Loucy (cell line): ENCODE data around the gene ANK3.

Source experiments
- H2AFZ ChIP-seq: fragments of 200-600 bp; sonication (generic); 2 replicates; pipeline ENCODE4 v1.6.0; 2016; ENCODE audit warnings: antibody characterized with exemption, mild to moderate bottlenecking, low read length, moderate library complexity
- H3F3A ChIP-seq: fragments of 200-600 bp; 2 replicates; pipeline ENCODE4 v1.6.0; 2016; ENCODE audit warnings: antibody characterized with exemption, low read depth, mild to moderate bottlenecking
- H3K27me3 ChIP-seq: fragments of 200-600 bp; sonication (generic); 2 replicates; pipeline ENCODE4 v1.6.1; 2014; ENCODE audit warnings: low read length, mild to moderate bottlenecking; ENCODE audit not compliant: insufficient read depth, poor library complexity, severe bottlenecking
- H3K36me3 ChIP-seq: fragments of 200-600 bp; sonication (generic); 2 replicates; pipeline ENCODE4 v1.6.1; 2016; ENCODE audit warnings: low read length; ENCODE audit not compliant: insufficient read depth
- H3K4me1 ChIP-seq: fragments of 200-600 bp; sonication (generic); 2 replicates; pipeline ENCODE4 v1.5.1; 2014; ENCODE audit warnings: low read length, mild to moderate bottlenecking; ENCODE audit not compliant: insufficient read depth, poor library complexity, severe bottlenecking
- H3K4me2 ChIP-seq: fragments of 200-600 bp; sonication (generic); 2 replicates; pipeline ENCODE4 v1.6.0; 2014; ENCODE audit warnings: antibody characterized with exemption, low read length, low read depth, mild to moderate bottlenecking; ENCODE audit not compliant: poor library complexity, severe bottlenecking
- H3K4me3 ChIP-seq: fragments of 200-600 bp; sonication (generic); 2 replicates; pipeline ENCODE4 v1.5.1; 2014; ENCODE audit warnings: low read length, mild to moderate bottlenecking, mixed read lengths; ENCODE audit not compliant: poor library complexity, severe bottlenecking
- H3K79me2 ChIP-seq: fragments of 200-600 bp; sonication (generic); 2 replicates; pipeline ENCODE4 v1.6.1; 2014; ENCODE audit warnings: low read length; ENCODE audit not compliant: insufficient read depth
- H3K9ac ChIP-seq: fragments of 200-600 bp; sonication (generic); 2 replicates; pipeline ENCODE4 v1.6.0; 2014; ENCODE audit warnings: mild to moderate bottlenecking, low read depth, low read length, moderate library complexity; ENCODE audit not compliant: poor library complexity, severe bottlenecking
- H3K9me2 ChIP-seq: fragments of 200-600 bp; sonication (generic); replicated peaks from 2 replicates; pipeline ENCODE4 v1.6.1; 2016; ENCODE audit warnings: low read depth, low read length, mixed read lengths
- H3K9me3 ChIP-seq: fragments of 200-600 bp; sonication (generic); 2 replicates; pipeline ENCODE4 v1.6.1; 2014; ENCODE audit warnings: mild to moderate bottlenecking, antibody characterized with exemption, low read length, low read depth; ENCODE audit not compliant: insufficient read depth
- H4K20me1 ChIP-seq: fragments of 200-600 bp; sonication (generic); 2 replicates; pipeline ENCODE4 v1.6.0; 2014; ENCODE audit warnings: antibody characterized with exemption, low read length, mild to moderate bottlenecking; ENCODE audit not compliant: insufficient read depth, poor library complexity, severe bottlenecking
- EZH2phosphoT487 ChIP-seq: fragments of 200-600 bp; IDR thresholded peaks from 2 replicates; pipeline ENCODE4 v1.6.1; 2018; ENCODE audit warnings: antibody characterized with exemption, mild to moderate bottlenecking, moderate library complexity, borderline replicate concordance
- TF ChIP-seq, protein P1 (sequence below): fragments of 200-600 bp; sonication (generic); conservative IDR thresholded peaks from 2 replicates; pipeline ENCODE4 v1.5.1; 2014; ENCODE audit warnings: mild to moderate bottlenecking, antibody characterized with exemption, low read length

ANK3 gene

GRCh38 chr10:60142736-60143135 is 246.9 kb downstream of the ANK3 start:
- no peaks in the 10 kb centered on the region for H3K79me2 ChIP-seq
- H3K9me3 ChIP-seq = no peaks in the 10 kb centered on the region

DNA sequence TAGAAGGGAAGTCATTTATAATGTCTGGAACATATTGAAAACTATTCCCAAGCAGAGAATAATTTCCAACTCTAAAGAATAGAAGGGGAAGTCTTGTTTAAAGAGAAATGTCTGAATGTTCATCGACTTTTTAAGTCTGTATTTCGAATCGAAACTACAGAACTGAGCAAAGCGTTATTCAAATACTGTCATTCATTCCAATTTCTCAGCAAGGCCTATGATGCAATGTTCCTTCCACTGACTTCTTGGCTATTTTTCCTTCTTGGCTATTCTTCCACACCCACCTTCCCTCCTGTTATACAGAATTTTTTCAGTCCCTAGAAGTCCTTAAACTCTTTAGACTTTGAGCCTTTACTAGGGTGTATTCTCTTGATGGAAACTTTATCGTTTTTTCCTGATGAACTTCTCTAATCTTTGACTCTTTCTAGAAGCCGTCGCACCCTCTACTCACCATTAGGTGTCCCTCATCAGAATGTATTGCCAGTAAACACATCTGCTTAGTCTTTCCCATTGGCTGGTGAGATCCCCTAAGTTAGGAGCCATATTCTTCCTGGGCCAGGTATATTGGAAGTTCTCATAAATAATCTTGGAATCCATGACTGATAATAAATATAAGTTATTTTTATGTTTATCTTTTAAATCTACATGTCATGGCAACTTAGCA is 247.6 kb downstream of the ANK3 start:
- TF ChIP-seq EZH2phosphoT487 = no peak
- H2AFZ ChIP-seq = no peak overlapping the region
- H3K36me3 ChIP-seq = no peaks in the 10 kb centered on the region
- no peaks in the 10 kb centered on the region for H3F3A ChIP-seq
- no peaks in the 10 kb centered on the region for H3K4me1 ChIP-seq
- H3K9ac ChIP-seq = no peak overlapping the region
- H3K27me3 ChIP-seq = no peaks in the 10 kb centered on the region
- H3K4me3 ChIP-seq = no peak overlapping the region
- H4K20me1 ChIP-seq = no peaks in the 10 kb centered on the region
- no peaks in the 10 kb centered on the region for H3K9me3 ChIP-seq
- H3K9me2 ChIP-seq = no peaks in the 10 kb centered on the region
- no peaks in the 10 kb centered on the region for H3K79me2 ChIP-seq
- no peak overlapping the region for H3K4me2 ChIP-seq

More at GRCh38 chr10:60142736-60143135, 246.9 kb downstream of the ANK3 start:
- H3K27me3 ChIP-seq = no peaks in the 10 kb centered on the region
- H3K36me3 ChIP-seq = no peaks in the 10 kb centered on the region
- H4K20me1 ChIP-seq = no peaks in the 10 kb centered on the region
- H3K4me1 ChIP-seq = no peaks in the 10 kb centered on the region
- H3K9me2 ChIP-seq = no peaks in the 10 kb centered on the region
- no peak for TF ChIP-seq EZH2phosphoT487
- TF ChIP-seq, protein P1, sequence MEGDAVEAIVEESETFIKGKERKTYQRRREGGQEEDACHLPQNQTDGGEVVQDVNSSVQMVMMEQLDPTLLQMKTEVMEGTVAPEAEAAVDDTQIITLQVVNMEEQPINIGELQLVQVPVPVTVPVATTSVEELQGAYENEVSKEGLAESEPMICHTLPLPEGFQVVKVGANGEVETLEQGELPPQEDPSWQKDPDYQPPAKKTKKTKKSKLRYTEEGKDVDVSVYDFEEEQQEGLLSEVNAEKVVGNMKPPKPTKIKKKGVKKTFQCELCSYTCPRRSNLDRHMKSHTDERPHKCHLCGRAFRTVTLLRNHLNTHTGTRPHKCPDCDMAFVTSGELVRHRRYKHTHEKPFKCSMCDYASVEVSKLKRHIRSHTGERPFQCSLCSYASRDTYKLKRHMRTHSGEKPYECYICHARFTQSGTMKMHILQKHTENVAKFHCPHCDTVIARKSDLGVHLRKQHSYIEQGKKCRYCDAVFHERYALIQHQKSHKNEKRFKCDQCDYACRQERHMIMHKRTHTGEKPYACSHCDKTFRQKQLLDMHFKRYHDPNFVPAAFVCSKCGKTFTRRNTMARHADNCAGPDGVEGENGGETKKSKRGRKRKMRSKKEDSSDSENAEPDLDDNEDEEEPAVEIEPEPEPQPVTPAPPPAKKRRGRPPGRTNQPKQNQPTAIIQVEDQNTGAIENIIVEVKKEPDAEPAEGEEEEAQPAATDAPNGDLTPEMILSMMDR = no peak
- H3F3A ChIP-seq = no peaks in the 10 kb centered on the region
- H3K9ac ChIP-seq = no peak overlapping the region
- H3K4me2 ChIP-seq = no peak overlapping the region
- no peak overlapping the region for H2AFZ ChIP-seq
- H3K4me3 ChIP-seq = no peak overlapping the region

GRCh38 chr10:60140651-60141632 is 248.7 kb downstream of the ANK3 start:
- Histone ChIP-seq H3K4me1 (no peaks in the 10 kb centered on the region), H4K20me1 (no peaks in the 10 kb centered on the region), H3K4me2 (no peak overlapping the region), H3K79me2 (no peaks in the 10 kb centered on the region), H3K9me2 (no peaks in the 10 kb centered on the region), H2AFZ (no peak overlapping the region), H3K36me3 (no peaks in the 10 kb centered on the region), H3K9me3 (no peaks in the 10 kb centered on the region), H3F3A (no peaks in the 10 kb centered on the region), H3K9ac (no peak overlapping the region), H3K27me3 (no peaks in the 10 kb centered on the region), H3K4me3 (no peak overlapping the region)
- TF ChIP-seq EZH2phosphoT487 = no peak
- TF ChIP-seq, protein P1 = no peak
